Measurements from ENCODE around the gene KLHL40.
A peak's percentile ranks its signal among the peaks of the same experiment; 100 is the strongest.

Gene KLHL40

DNA sequence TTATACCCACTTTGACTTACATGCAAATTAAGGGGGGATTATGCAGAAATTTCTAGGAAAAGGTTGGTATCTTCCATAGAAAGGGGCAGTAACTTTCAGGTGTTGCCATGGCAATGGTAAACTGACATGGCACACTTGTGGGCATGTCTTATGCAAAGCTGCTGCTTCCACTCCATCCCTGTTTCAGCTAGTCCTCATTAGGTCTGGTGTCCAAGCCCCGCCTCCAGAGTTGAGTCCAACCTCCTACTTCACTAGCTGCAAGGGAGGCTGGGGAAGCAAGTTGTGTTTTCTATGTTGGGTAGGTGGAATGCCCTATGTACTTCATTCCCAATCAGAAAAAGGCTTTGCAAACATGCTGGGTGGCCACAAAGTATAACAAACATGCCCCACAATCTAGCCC is 14.7 kb upstream of the KLHL40 start:
- no peak for DNase-seq

DNA sequence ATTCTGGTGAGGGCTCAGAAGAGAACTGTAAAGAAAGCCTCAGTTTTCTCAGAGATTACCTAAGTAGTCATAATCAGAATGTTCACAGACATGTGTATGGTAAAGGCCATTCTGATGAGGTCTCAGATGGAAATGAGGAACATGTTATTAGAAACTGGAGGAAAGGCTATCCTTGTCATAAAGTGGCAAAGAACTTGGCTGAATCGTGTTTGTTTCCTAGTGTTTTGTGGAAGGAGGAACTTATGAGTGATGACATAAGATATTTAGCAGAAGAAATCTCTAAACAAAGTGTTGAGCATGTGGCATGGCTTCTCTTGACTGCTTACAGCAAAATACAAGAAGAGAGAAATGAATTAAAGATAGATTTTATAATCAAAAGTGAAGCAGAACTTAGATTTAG is 12.8 kb upstream of the KLHL40 start:
- DNase-seq: no peak

DNA sequence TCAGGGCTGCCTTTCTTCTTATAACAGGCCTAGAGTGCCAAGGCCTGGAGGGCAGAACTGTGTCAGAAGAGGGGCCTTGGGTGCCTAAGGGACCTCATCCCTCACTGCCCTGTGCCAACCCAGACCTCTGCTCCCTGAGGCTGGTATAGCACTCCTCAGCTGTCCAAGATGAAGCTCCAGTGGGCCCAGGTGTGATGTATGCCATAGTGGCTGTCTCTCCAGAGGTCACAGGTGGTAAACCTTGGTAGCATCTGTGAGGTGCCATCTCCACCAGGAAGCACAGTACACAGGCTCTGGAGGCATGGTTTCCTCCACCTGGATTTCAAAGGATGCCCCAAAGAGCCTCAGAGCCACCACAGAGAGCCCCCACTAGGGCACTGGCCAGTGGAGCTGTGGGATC is 12.3 kb upstream of the KLHL40 start:
- DNase-seq: no peak

DNA sequence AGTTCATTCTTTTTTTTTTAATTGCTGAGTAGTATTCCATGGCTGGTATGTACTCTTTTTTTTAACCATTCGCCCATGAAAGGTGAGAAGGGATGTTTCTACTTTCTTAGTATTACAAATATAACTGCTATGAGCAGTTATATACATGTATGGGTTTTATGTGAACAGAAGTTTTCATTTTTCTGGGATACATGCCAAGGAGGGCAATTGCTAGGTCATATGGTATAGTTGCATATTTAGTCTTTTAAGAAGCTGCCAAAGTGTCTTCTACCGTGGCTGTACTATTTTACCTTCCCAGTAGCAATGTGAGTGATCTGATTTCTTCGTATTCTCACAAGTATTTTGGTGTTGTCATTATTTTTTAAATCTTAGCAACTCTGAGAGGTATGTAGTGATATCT is 11.2 kb upstream of the KLHL40 start:
- DNase-seq: no peak

DNA sequence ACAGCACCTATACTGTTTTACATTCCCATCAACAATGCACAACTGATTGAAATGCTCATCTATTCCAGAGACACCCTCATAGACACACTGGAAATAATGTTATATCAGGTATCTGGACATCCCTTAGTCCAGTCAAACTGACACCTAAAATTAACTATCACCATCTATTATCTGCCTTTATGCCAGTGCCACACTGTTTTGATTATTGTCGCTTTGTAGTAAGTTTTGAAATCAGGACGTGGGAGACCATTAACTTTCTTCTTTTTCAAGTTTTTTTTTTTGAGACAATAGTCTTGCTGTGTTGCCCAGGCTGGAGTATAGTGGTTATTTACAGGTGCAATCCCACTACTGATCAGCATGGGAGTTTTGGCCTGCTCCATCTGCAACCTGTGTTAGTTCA is 9.4 kb upstream of the KLHL40 start:
- no peak for DNase-seq

DNA sequence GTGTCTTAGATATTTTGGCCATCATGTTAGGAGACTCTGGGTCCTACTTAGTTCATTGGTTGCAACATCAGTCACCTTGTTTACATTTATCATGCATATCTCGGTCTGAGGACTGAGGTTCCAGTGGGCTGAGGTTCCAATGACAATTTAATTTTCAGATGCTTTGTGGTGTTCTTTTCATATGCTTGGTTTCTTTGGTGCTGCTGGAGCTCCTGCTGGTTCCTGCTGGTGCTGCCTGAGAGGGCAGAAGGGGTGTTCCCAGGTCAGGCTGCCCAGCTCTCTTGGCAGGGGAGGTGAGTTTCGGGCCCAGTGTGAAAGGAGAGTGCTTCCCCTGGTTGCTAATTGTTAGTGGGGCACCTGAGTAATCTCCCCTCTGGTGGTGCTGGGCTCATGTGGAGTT is 6.9 kb upstream of the KLHL40 start:
- no peak for DNase-seq

DNA sequence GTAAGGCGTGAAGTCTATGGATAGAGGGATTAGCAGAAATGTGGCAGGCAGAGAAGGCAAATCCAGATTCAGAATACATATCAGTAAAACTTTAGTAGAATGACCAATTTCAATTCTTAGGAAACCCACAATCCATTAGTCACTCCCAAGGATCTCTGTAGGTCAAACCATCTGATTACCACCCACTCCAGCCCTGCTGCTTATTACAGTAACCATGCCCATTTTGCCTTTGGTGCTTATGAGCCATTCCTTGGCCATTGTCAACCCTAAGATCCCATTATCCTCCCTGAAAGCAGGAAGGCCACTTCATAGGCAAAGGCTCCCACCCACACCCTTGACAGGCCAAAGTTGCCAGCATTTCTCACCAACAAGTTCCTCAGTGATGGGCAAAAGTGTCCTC is 5.1 kb upstream of the KLHL40 start:
- DNase-seq: no peak

DNA sequence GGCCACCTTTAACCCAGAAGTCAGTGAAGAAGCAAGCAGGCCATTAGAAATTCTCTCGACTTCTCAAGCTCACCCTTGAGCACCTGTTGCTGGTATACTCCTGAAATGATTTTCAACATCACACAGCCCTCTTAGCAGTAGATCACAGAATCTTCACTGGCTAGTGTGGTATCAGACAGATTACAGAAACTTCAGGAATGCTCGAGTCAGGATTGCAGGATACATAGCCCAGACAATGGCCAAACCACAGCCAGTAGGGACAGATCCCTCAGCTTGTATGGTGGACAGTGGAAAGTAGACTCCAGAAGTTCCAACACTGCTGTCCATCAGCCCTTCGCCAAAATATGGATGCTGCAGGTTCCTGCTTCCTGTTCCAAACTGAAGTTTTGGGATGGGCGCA is 4.5 kb upstream of the KLHL40 start:
- no peak for DNase-seq

DNA sequence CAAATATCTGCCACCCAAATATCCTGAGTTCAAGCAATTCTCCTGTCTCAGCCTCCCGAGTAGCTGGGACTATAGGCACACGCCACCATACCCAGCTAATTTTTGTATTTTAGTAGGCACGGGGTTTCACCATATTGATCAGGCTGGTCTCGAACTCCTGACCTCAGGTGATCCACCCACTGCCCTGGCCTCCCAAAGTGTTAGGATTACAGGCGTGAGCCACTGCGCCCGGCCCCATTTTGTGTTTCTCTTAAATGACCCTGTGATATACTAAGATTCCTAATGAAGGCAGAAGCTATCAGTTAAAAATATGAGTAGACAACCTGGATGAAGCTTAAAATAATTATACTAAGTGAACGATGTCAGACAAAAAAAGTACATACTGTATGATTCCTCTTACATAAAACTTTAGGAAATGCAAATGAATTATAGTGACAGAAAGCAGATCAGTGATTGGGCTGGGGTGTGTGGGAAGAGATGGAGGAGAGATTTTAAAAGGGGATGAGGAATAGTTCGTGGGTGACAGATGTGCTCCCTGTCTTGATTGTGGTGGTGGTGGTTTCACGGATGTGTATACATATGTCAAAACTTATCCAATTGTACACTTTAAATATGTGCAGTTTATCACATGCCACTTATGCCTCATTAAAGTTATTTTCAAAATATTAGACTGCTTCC is 3.8 kb upstream of the KLHL40 start:
- DNase-seq: no peak

DNA sequence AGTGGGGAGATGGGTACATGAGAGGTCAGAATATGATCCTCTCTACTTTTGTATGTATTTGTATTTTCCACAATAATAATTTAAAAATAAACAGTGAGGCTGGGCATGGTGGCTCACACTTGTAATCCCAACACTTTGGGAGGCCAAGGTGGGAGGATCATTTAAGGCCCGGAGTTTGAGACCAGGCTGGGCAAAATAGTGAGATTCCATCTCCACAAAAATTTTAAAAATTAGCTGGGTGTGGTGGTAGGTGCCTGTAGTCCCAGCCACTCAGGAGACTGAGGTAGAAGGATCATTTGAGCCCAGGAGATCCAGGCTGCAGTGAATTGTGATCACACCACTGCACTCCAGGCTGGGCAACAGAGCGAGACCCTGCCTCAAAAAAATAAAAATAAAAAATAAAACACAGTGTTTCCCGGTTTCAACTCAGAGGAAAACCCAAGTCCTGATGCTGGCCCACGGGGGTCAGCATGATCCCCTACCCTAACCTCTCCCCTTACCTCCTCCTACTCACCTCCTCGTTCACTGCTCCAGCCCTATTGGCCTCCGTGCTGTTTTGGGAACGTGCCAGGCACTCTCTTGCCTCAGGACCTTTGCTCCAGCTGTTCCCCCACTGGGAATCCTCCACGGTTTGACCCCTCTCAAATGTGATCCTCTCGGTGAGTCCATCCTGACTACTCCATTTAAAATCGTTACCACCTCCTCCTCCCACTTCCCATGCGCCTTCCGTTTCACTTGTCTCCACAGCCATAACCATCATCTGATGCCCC is 2.9 kb upstream of the KLHL40 start:
- DNase-seq: no peak

DNA sequence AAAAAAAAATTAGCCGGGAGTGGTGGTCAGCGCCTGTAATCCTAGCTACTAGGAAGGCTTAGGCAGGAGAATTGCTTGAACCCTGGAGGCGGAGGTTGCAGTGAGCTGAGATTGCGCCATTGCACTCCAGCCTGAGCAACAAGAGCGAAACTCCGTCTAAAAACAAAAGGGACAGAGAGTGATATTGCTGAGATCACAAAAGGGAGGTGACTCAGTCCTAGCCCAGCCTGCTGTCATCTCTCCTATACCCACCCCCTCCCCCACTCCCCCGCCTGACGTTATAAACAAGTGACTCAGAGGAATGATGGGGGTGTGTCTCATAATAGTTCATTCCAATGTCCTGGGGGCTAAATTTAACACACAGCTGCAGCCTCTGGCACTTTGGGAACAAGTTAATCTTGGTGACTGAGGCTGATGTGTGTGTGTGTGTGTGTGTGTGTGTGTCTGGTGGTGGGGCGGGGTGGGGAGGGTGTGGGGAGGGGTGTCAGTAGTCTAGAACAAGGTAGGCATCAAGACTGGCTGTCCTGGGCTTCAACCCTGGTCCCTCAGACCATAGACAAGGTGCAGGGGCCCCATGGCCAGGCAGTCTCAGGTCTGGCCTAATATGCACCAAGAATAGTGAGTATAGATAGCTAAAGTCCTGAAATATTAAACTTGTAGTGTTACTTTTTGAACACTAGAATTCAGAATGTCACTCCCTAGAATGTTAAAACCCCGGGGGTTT is 1.3 kb upstream of the KLHL40 start:
- DNase-seq: peak; percentile 66

DNA sequence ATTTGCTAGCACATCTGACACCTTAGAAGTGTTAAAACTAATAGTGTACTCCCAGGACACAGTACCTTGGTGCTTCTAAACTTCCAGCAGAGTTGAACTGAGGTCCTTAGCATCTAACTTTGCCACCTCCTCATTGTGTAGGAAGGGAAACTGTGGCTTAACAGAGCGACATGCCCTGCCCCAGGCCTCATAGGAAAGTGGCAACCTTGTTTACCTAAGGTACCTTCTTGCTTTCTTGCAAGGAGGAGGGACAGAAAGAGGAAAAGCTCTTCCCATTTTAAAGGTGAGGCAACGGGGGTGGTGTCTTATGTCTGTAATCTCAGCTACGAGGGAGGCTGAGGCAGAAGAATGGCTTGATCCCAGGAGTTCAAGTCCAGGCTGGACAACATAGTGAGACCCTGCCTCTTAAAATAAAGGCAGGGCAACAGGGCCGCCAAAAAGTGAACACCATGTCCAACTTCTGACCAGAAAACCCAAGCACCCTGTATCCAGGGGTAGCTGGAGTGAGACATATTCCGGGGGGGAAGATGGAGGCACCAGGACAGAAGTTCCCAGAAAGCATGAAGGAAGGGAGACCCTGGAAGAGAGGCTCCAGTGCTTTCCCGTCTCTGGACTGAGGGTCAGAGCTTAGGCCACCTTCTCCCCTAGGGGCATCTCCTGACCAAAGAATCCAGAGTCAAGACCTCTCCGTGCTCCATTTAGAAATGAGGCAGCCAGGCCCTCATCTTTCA is 540 bp upstream of the KLHL40 start:
- no peak for DNase-seq

DNA sequence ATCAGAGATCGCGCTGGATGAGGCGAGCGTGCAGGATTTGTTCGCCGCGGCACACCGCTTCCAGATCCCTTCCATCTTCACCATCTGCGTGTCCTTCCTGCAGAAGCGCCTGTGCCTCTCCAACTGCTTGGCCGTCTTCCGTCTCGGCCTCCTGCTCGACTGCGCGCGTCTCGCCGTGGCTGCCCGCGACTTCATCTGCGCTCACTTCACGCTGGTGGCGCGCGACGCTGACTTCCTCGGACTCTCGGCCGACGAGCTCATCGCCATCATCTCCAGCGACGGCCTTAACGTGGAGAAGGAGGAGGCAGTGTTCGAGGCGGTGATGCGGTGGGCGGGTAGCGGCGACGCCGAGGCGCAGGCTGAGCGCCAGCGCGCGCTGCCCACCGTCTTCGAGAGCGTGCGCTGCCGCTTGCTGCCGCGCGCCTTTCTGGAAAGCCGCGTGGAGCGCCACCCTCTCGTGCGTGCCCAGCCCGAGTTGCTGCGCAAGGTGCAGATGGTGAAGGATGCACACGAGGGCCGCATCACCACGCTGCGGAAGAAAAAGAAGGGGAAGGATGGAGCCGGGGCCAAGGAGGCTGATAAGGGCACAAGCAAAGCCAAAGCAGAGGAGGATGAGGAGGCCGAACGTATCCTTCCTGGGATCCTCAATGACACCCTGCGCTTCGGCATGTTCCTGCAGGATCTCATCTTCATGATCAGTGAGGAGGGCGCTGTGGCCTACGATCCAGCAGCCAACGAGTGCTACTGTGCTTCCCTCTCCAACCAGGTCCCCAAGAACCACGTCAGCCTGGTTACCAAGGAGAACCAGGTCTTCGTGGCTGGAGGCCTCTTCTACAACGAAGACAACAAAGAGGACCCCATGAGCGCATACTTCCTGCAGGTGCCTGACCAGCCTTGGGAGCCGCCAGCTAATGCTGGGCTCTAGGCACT is 819 bp downstream of the KLHL40 start:
- no peak for DNase-seq

DNA sequence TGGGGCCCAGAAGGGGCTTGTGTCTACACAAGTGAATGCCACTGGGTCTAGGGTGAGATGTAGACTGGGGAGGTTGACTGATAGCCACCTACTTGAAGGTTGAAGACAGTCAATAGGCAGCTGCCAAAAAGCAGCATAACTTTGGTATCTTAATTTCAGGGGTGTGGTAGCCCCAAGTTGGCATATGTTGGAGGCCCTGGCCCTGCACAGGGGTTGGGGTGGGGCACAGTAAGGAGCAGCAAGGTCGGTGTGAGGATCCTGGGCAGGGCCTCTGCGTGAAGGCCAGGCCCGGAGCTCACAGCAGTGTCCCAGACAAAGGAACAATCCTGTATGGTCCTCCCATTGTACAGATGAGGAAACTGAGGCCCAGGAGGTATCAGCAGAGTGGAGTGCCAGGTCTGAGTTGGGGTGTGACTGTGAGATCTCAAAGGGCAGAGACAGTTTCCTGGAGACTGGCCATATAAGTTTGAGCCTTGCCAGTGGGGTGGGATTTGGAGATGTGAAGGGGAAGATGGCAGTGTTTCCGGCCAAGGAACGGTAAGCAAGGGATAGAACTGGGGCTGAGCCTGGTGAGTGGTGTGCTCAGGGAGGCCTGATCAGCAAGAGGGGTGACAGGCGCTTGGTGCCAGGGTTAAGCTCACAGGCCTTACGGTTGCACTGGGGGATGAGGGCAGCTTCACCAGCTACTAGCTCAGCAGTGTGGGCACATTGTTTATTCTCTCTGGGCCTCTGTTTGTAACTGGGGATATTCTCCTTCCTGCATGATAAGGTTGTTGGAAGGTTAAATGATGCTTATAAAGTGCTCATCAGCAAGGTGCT is 1.7 kb downstream of the KLHL40 start:
- no peak for DNase-seq

DNA sequence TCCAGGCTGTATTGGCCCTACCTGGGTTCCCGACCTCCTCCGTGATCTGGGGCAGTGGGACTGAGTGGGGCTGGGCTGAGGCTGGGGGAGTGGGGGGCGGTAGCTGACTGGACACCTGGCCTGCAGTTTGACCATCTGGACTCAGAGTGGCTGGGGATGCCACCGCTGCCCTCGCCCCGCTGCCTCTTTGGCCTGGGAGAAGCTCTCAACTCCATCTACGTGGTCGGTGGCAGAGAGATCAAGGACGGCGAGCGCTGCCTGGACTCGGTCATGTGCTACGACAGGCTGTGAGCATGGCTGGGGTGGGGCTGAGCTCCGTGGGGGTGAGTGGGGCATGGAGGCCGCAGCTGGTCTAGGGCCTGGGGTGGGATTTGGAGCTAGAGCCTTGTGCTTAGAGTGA is 2.7 kb downstream of the KLHL40 start:
- no peak for DNase-seq

DNA sequence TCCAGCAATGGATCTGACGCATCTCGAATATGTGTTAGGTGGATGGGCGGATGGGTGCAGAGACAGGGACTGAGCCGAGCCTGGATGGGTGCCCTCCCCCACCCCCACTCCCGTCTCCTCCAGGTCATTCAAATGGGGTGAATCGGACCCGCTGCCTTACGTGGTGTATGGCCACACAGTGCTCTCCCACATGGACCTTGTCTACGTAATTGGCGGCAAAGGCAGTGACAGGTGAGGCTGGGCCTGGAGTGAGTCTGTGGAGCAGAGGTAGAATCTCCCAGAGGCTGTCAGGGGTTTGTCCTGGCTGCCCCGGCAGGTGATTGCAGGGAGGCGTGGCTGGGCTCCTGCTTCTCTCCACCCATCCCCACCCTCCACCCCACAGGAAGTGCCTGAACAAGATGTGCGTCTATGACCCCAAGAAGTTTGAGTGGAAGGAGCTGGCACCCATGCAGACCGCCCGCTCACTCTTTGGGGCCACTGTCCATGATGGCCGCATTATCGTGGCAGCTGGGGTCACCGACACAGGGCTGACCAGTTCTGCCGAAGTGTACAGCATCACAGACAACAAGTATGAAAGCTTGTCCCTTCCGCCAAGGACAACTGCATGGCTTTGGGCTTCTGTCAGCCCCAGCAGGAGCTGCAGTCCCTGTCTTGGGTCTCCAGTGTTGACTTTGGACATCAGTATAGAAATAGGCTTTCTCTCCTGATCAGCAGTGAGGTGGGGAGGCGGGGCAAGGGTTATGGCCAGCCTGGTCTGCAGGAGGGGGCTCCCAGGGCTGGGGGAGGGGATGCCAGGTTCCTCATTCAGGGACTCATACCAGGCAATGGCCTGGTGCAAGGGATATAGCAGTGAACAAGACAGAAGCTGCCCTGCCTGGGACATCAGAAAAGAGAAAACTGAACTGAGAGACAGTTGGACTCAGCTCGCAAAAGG is 3.4 kb downstream of the KLHL40 start:
- DNase-seq: no peak

DNA sequence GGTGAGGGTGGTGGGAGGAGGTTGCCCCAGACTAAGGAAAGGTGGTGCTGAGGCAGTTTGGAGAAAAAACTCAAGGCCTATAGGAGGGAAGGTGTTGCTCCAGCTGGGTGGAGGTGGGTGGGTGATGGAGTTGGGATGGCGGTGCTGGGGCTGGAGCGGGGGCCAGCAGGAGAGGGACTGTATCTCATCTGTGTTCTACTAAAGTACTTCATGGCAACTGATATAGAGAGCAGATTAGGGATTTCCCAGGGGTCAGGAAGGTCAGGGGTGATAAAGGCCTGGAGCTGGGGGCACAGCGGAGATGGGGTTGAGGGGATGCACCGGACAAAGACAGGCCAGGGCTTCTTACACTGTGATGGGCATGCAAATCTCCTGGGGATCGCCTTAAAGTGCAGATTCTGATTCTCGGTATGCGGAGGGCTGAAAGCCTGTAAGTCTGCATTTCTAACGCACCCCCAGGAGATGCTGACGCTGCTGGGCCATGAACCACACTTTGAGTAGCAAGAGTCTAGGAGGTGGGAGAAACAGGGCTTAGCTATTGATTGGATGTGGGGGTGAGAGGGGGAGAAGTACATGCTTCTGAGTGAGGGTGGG is 4.2 kb downstream of the KLHL40 start:
- no peak for DNase-seq

DNA sequence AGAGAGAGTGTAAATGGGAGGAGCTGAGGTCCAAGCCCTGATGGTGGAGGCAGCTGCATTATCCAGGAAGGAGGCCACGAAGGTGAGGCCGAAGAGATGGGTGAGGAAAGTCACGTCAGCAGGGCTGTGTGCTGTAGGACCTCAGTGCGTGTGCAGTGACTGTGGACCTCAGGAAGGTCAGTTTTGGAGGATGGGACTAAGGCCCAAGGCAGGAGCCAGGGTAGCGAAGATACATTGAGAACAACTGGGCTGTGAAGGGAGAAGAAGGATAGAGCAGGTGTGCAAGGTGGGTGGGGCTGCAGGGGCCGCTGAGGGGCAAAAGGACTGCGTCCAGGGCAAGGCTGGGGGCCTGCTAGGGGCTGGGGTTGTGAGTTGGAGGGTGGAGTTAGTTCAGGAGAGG is 4.9 kb downstream of the KLHL40 start:
- no peak for DNase-seq

DNA sequence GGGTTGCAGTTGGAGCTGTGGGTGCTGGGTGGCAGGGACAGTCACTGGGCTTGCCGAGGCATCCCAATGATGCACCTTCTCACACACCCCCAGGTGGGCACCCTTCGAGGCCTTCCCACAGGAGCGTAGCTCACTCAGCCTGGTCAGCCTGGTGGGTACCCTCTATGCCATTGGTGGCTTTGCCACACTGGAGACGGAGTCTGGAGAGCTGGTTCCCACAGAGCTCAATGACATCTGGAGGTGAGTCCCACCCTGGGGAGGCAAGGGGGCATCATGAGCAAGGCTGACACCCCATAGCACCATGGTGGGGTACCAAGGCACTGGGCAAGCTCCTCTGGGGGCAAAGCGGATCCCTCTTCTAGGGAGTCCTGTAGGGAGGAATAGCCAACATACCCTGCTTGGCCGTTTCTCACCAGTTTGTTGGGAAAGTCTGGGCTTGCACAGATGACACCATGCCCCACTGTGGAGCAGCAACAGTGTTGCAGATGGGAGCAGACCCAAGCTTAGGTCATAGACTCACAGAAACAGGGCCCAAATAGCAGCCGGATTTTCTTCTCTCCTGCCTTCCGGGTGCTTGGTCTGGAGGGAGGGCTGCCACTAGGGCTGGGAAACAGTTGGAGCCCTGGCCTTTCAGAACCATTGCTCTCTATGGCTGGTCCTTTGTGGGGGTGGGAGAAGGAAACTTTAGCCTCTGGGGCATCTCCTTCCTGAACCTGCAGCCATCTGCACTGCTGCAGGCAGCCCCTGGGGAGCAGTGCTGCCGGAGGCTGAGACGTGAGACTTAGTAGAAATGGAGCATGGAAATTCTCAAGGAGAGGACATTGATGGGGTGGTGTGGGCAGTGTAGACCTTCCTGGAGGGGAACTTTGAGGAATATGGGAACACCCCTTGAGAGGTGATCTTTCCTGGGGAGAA is 5.7 kb downstream of the KLHL40 start:
- DNase-seq: no peak
